Activated T-cell treated with anti-CD3 and anti-CD28 coated beads, Interleukin-2, amount 50 U/mL, for 24 hours (primary cell): ENCODE results near the gene HDGFL3.
"Not testable (repeated sequence)": the region's sequence is repeated elsewhere in the genome, so short reads cannot be mapped to it uniquely, and the experiment has no call there.

Experiments used
- DNase-seq: peaks from one replicate; pipeline ENCODE4 v3.0.0-alpha.2; 2020
- H3K27ac Mint-ChIP-seq: 2 replicates; pipeline ENCODE4 v1.8.0; 2020; ENCODE audit warnings: mild to moderate bottlenecking, mixed read lengths
- H3K27me3 Mint-ChIP-seq: 2 replicates; pipeline ENCODE4 v1.8.0; 2020; ENCODE audit warnings: mixed read lengths
- H3K36me3 Mint-ChIP-seq: 2 replicates; pipeline ENCODE4 v1.8.0; 2020; ENCODE audit warnings: low read depth, mixed read lengths
- H3K4me1 Mint-ChIP-seq: 2 replicates; pipeline ENCODE4 v1.8.0; 2020; ENCODE audit warnings: low read depth, mixed read lengths
- H3K4me3 Mint-ChIP-seq: 2 replicates; pipeline ENCODE4 v1.8.0; 2020; ENCODE audit warnings: mild to moderate bottlenecking, moderate library complexity, mixed read lengths
- H3K9me3 Mint-ChIP-seq: 2 replicates; pipeline ENCODE4 v1.8.0; 2020; ENCODE audit warnings: mixed read lengths

The HDGFL3 gene

GRCh38 chr15:83108266-83109219 lies 99.1 kb downstream of the HDGFL3 start:
- H3K36me3 Mint-ChIP-seq: no peaks in the 10 kb centered on the region
- peak; percentile 43 for DNase-seq
- H3K27me3 Mint-ChIP-seq: peaks cover 64% of the 10 kb centered on the region
- H3K9me3 Mint-ChIP-seq: no peaks in the 10 kb centered on the region
- peaks cover 11% of the 10 kb centered on the region for H3K4me1 Mint-ChIP-seq
- peak overlapping the region; percentile 69 for H3K4me3 Mint-ChIP-seq
- no peak overlapping the region for H3K27ac Mint-ChIP-seq

- Mint-ChIP-seq H3K4me3 (peak overlapping the region; percentile 69), H3K36me3 (no peaks in the 10 kb centered on the region), H3K27ac (no peak overlapping the region), H3K9me3 (no peaks in the 10 kb centered on the region), H3K27me3 (peaks cover 64% of the 10 kb centered on the region), H3K4me1 (peaks cover 11% of the 10 kb centered on the region)
- no peak for DNase-seq
These were observed 99.8 kb downstream of the HDGFL3 start for GRCh38 chr15:83107841-83108181.

GRCh38 chr15:83106994-83107840 lies 100.4 kb downstream of the HDGFL3 start, which contains the start of gene TM6SF1:
Gene TM6SF1, plus strand, starts transcription at chr15:83107645. Its CDS starts 36 bp downstream, at chr15:83107681.
- peaks cover 69% of the 10 kb centered on the region for H3K27me3 Mint-ChIP-seq
- peak within 1 kb of the TSS; percentile 69 for H3K4me3 Mint-ChIP-seq
- no peaks in the 10 kb centered on the region for H3K9me3 Mint-ChIP-seq
- H3K4me1 Mint-ChIP-seq: peaks cover 11% of the 10 kb centered on the region
- no peaks in the 10 kb centered on the region for H3K36me3 Mint-ChIP-seq
- H3K27ac Mint-ChIP-seq: no peak within 1 kb of the TSS
- peak; percentile 48 for DNase-seq

GRCh38 chr15:83105440-83105839 lies 102.2 kb downstream of the HDGFL3 start:
- Mint-ChIP-seq H3K4me1 (peaks cover 11% of the 10 kb centered on the region), H3K36me3 (no peaks in the 10 kb centered on the region), H3K4me3 (no peak overlapping the region)

GRCh38 chr15:83104141-83104540 lies 103.5 kb downstream of the HDGFL3 start:
- Mint-ChIP-seq H3K27me3 (peaks cover 69% of the 10 kb centered on the region), H3K27ac (no peak overlapping the region), H3K9me3 (no peaks in the 10 kb centered on the region), H3K4me1 (peaks cover 11% of the 10 kb centered on the region), H3K4me3 (no peak overlapping the region), H3K36me3 (no peaks in the 10 kb centered on the region)
- no peak for DNase-seq

More at GRCh38 chr15:83105440-83105839, 102.2 kb downstream of the HDGFL3 start:
- no peak for DNase-seq
- no peak overlapping the region for H3K27ac Mint-ChIP-seq
- H3K27me3 Mint-ChIP-seq: peaks cover 74% of the 10 kb centered on the region
- no peaks in the 10 kb centered on the region for H3K9me3 Mint-ChIP-seq

GRCh38 chr15:83102346-83102745 lies 105.3 kb downstream of the HDGFL3 start:
- DNase-seq: no peak
- Mint-ChIP-seq H3K4me3 (no peak overlapping the region), H3K27me3 (peaks cover 67% of the 10 kb centered on the region), H3K9me3 (peaks cover 9% of the 10 kb centered on the region), H3K4me1 (peaks cover 5% of the 10 kb centered on the region), H3K27ac (no peak overlapping the region), H3K36me3 (no peaks in the 10 kb centered on the region)

GRCh38 chr15:83100097-83100646 lies 107.5 kb downstream of the HDGFL3 start:
- Mint-ChIP-seq H3K4me3 (no peak overlapping the region), H3K9me3 (peaks cover 13% of the 10 kb centered on the region), H3K4me1 (no peaks in the 10 kb centered on the region), H3K36me3 (no peaks in the 10 kb centered on the region), H3K27ac (no peak overlapping the region), H3K27me3 (peaks cover 59% of the 10 kb centered on the region)
- DNase-seq: no peak

GRCh38 chr15:83099290-83099689 lies 108.3 kb downstream of the HDGFL3 start:
- H3K9me3 Mint-ChIP-seq: peaks cover 13% of the 10 kb centered on the region
- no peaks in the 10 kb centered on the region for H3K4me1 Mint-ChIP-seq
- H3K27ac Mint-ChIP-seq: no peak overlapping the region
- peaks cover 53% of the 10 kb centered on the region for H3K27me3 Mint-ChIP-seq
- DNase-seq: no peak
- no peaks in the 10 kb centered on the region for H3K36me3 Mint-ChIP-seq
- no peak overlapping the region for H3K4me3 Mint-ChIP-seq

GRCh38 chr15:83098079-83098478 lies 109.5 kb downstream of the HDGFL3 start:
- H3K27me3 Mint-ChIP-seq: peaks cover 46% of the 10 kb centered on the region
- DNase-seq: no peak
- peaks cover under 1% of the 10 kb centered on the region for H3K4me1 Mint-ChIP-seq
- H3K9me3 Mint-ChIP-seq: peaks cover 13% of the 10 kb centered on the region
- no peaks in the 10 kb centered on the region for H3K36me3 Mint-ChIP-seq
- no peak overlapping the region for H3K27ac Mint-ChIP-seq
- H3K4me3 Mint-ChIP-seq: no peak overlapping the region

GRCh38 chr15:83094583-83094982 lies 113.0 kb downstream of the HDGFL3 start:
- Mint-ChIP-seq H3K27ac (no peak overlapping the region), H3K4me3 (no peak overlapping the region), H3K27me3 (peaks cover 22% of the 10 kb centered on the region), H3K36me3 (no peaks in the 10 kb centered on the region), H3K4me1 (peaks cover 8% of the 10 kb centered on the region), H3K9me3 (peaks cover 13% of the 10 kb centered on the region)
- DNase-seq: no peak

- Mint-ChIP-seq H3K27me3 (peaks cover 15% of the 10 kb centered on the region), H3K27ac (peak overlapping the region; percentile 73), H3K4me3 (no peak overlapping the region), H3K9me3 (peaks cover 3% of the 10 kb centered on the region), H3K4me1 (peaks cover 8% of the 10 kb centered on the region), H3K36me3 (no peaks in the 10 kb centered on the region)
- DNase-seq: no peak
These were observed 115.2 kb downstream of the HDGFL3 start for GRCh38 chr15:83092309-83092976.

- not testable (repeated sequence) for DNase-seq, H3K4me1 Mint-ChIP-seq, H3K36me3 Mint-ChIP-seq, H3K9me3 Mint-ChIP-seq, H3K4me3 Mint-ChIP-seq
- Mint-ChIP-seq H3K27ac (peak overlapping the region; percentile 73), H3K27me3 (peaks cover 12% of the 10 kb centered on the region)
These were observed 115.7 kb downstream of the HDGFL3 start for GRCh38 chr15:83091965-83092308.

GRCh38 chr15:83090465-83090864 lies 117.2 kb downstream of the HDGFL3 start:
- Mint-ChIP-seq H3K9me3 (no peaks in the 10 kb centered on the region), H3K4me1 (peaks cover 8% of the 10 kb centered on the region), H3K27me3 (peaks cover 8% of the 10 kb centered on the region), H3K36me3 (no peaks in the 10 kb centered on the region), H3K27ac (no peak overlapping the region), H3K4me3 (no peak overlapping the region)
- DNase-seq: no peak

GRCh38 chr15:83088876-83089275 lies 118.7 kb downstream of the HDGFL3 start:
- no peak overlapping the region for H3K27ac Mint-ChIP-seq
- peaks cover 8% of the 10 kb centered on the region for H3K4me1 Mint-ChIP-seq
- DNase-seq: no peak
- H3K9me3 Mint-ChIP-seq: no peaks in the 10 kb centered on the region
- H3K27me3 Mint-ChIP-seq: peaks cover 11% of the 10 kb centered on the region
- H3K4me3 Mint-ChIP-seq: no peak overlapping the region
- H3K36me3 Mint-ChIP-seq: no peaks in the 10 kb centered on the region
